Measurements from ENCODE around the gene CALN1. TPM values are rescaled to one million over a fixed set of nuclear protein-coding genes. Genes with fewer than 3 reads are reported as not detected.
A peak's percentile ranks its signal among the peaks of the same experiment; 100 is the strongest.

Gene CALN1
- total RNA-seq, 2 donors from 2014 or later: 4.3 to 6.9 TPM

GRCh38 chr7:72446591-72447462 lies 34.7 kb upstream of the CALN1 start:
- Histone ChIP-seq H3K36me3 (ENCODE audit: control insufficient read depth, insufficient read depth, low read length) (no peaks in the 10 kb centered on the region), H3K9me3 (ENCODE audit: control insufficient read depth, low read length) (no peaks in the 10 kb centered on the region), H3K27ac (ENCODE audit: low read depth, low read length) (no peak overlapping the region), H3K9ac (ENCODE audit: extremely low read depth, low read length, poor library complexity, severe bottlenecking) (no peak overlapping the region), H3K27me3 (ENCODE audit: control insufficient read depth, insufficient read depth, low read length, poor library complexity, severe bottlenecking) (no peaks in the 10 kb centered on the region), H3K4me1 (ENCODE audit: control insufficient read depth, insufficient read depth, low read length) (no peaks in the 10 kb centered on the region), H3K4me3 (ENCODE audit: low read length) (no peak overlapping the region)
- H3K27me3 Mint-ChIP-seq (ENCODE audit: insufficient read depth): peaks cover 20% of the 10 kb centered on the region
- WGBS, 2 experiments (ENCODE audit: insufficient coverage in 1 of 2, insufficient read length in 1 of 2): 70 to 73% methylated on average over 12 to 19 of the region's 20 CpGs
- no peak overlapping the region for H3K27ac Mint-ChIP-seq
- no peaks in the 10 kb centered on the region for H3K4me1 Mint-ChIP-seq
- H3K36me3 Mint-ChIP-seq (ENCODE audit: low read depth): no peaks in the 10 kb centered on the region
- H3K9me3 Mint-ChIP-seq: no peaks in the 10 kb centered on the region
- H3K4me3 Mint-ChIP-seq: no peak overlapping the region
- no peak for TF ChIP-seq CTCF (conservative IDR thresholded peaks at IDR 0.05)
- peak; percentile 56 for DNase-seq

GRCh38 chr7:72446131-72446530 lies 34.0 kb upstream of the CALN1 start:
- no peak for TF ChIP-seq CTCF (conservative IDR thresholded peaks at IDR 0.05)
- H3K9me3 ChIP-seq (ENCODE audit: control insufficient read depth, low read length): no peaks in the 10 kb centered on the region
- H3K4me1 ChIP-seq (ENCODE audit: control insufficient read depth, insufficient read depth, low read length): no peaks in the 10 kb centered on the region
- Mint-ChIP-seq H3K27ac (no peak overlapping the region), H3K27me3 (ENCODE audit: insufficient read depth) (peaks cover 22% of the 10 kb centered on the region), H3K4me1 (no peaks in the 10 kb centered on the region), H3K9me3 (no peaks in the 10 kb centered on the region), H3K36me3 (ENCODE audit: low read depth) (no peaks in the 10 kb centered on the region), H3K4me3 (no peak overlapping the region)
- H3K36me3 ChIP-seq (ENCODE audit: control insufficient read depth, insufficient read depth, low read length): no peaks in the 10 kb centered on the region
- no peak overlapping the region for H3K4me3 ChIP-seq (ENCODE audit: low read length)
- WGBS, 2 experiments (ENCODE audit: insufficient coverage in 1 of 2, insufficient read length in 1 of 2): 70 to 83% methylated on average over 6 to 7 of the region's 7 CpGs
- no peaks in the 10 kb centered on the region for H3K27me3 ChIP-seq (ENCODE audit: control insufficient read depth, insufficient read depth, low read length, poor library complexity, severe bottlenecking)
- no peak for DNase-seq
- H3K9ac ChIP-seq (ENCODE audit: extremely low read depth, low read length, poor library complexity, severe bottlenecking): no peak overlapping the region
- no peak overlapping the region for H3K27ac ChIP-seq (ENCODE audit: low read depth, low read length)

GRCh38 chr7:72445580-72445979 lies 33.4 kb upstream of the CALN1 start:
- Mint-ChIP-seq H3K9me3 (no peaks in the 10 kb centered on the region), H3K27ac (no peak overlapping the region), H3K27me3 (ENCODE audit: insufficient read depth) (peaks cover 19% of the 10 kb centered on the region), H3K4me3 (no peak overlapping the region), H3K36me3 (ENCODE audit: low read depth) (no peaks in the 10 kb centered on the region), H3K4me1 (no peaks in the 10 kb centered on the region)
- no peak for TF ChIP-seq CTCF (conservative IDR thresholded peaks at IDR 0.05)
- no peaks in the 10 kb centered on the region for H3K4me1 ChIP-seq (ENCODE audit: control insufficient read depth, insufficient read depth, low read length)
- 86 to 87% methylated on average over 10 of the region's 10 CpGs for WGBS, 2 experiments (ENCODE audit: insufficient coverage in 1 of 2, insufficient read length in 1 of 2)
- no peak for DNase-seq
- H3K27me3 ChIP-seq (ENCODE audit: control insufficient read depth, insufficient read depth, low read length, poor library complexity, severe bottlenecking): no peaks in the 10 kb centered on the region
- no peak overlapping the region for H3K27ac ChIP-seq (ENCODE audit: low read depth, low read length)
- H3K9ac ChIP-seq (ENCODE audit: extremely low read depth, low read length, poor library complexity, severe bottlenecking): no peak overlapping the region
- no peaks in the 10 kb centered on the region for H3K9me3 ChIP-seq (ENCODE audit: control insufficient read depth, low read length)
- no peak overlapping the region for H3K4me3 ChIP-seq (ENCODE audit: low read length)
- H3K36me3 ChIP-seq (ENCODE audit: control insufficient read depth, insufficient read depth, low read length): no peaks in the 10 kb centered on the region

All from endodermal cell (in vitro differentiated cells).